Mucosa of descending colon (tissue), 3 donors: Measurements from ENCODE around the gene SLC27A1. TPM values are rescaled to one million over a fixed set of nuclear protein-coding genes. Genes with fewer than 3 reads are reported as not detected.

ENCODE experiments used
- ATAC-seq: fragments of 200-7000 bp; cut with Tn5 transposase; one replicate; pipeline ENCODE4 v1.9.1; 2020; ENCODE audit warnings: mild to moderate bottlenecking, moderate library complexity
- DNase-seq, 3 donors: peaks; one replicate each; pipeline ENCODE4 v3.0.0-alpha.2; 2020
- H3K36me3 ChIP-seq: fragments of 200-600 bp; one replicate; pipeline ENCODE4 v1.8.0; 2021; ENCODE audit warnings: low read depth, mild to moderate bottlenecking
- H3K4me1 ChIP-seq: fragments of 200-600 bp; one replicate; pipeline ENCODE4 v1.8.0; 2021; ENCODE audit warnings: low read depth, mild to moderate bottlenecking
- H3K4me3 ChIP-seq: fragments of 200-600 bp; one replicate; pipeline ENCODE4 v1.8.0; 2021; ENCODE audit warnings: mild to moderate bottlenecking
- H3K9me3 ChIP-seq: fragments of 200-600 bp; one replicate; pipeline ENCODE4 v1.8.0; 2021; ENCODE audit warnings: mild to moderate bottlenecking
- intact Hi-C, 2 donors: fragments of 100-400 bp; cut with DNase I in 1 of 2; cut with micrococcal nuclease in 1 of 2; formaldehyde crosslinking; loops; one replicate each; pipeline versions ENCODE4 v1.11.0 to v1.11.1; 2022; cut with DNase I, micrococcal nuclease
- total RNA-seq, 3 donors: library from RNA; stranded (reverse); fragmentation: NEBNext Ultra II Directional in 2 of 3; extraction: Animal tissue kit (Norgen Biotek cat#: 25700) in 2 of 3; gene quantifications; one replicate each; pipeline versions ENCODE4 v1.2.1 to v1.2.4, GENCODE V29; 2021 to 2023
- TF ChIP-seq, protein P1 (sequence below): fragments of 200-600 bp; IDR thresholded peaks from one replicate; pipeline ENCODE4 v1.8.0; 2022; ENCODE audit warnings: antibody characterized with exemption, mild to moderate bottlenecking
- donor health status: DM: no; HTN: no; CAD: no; lungs with moderate emphysema.
- donor health status: DM: no; HTN: no; CAD: no.
- donor health status: DM: no; HTN: yes; CAD: no.

Gene SLC27A1
- total RNA-seq, 3 donors from 2014 or later, result 5.7 to 17.2 (median 6.2) TPM

DNA sequence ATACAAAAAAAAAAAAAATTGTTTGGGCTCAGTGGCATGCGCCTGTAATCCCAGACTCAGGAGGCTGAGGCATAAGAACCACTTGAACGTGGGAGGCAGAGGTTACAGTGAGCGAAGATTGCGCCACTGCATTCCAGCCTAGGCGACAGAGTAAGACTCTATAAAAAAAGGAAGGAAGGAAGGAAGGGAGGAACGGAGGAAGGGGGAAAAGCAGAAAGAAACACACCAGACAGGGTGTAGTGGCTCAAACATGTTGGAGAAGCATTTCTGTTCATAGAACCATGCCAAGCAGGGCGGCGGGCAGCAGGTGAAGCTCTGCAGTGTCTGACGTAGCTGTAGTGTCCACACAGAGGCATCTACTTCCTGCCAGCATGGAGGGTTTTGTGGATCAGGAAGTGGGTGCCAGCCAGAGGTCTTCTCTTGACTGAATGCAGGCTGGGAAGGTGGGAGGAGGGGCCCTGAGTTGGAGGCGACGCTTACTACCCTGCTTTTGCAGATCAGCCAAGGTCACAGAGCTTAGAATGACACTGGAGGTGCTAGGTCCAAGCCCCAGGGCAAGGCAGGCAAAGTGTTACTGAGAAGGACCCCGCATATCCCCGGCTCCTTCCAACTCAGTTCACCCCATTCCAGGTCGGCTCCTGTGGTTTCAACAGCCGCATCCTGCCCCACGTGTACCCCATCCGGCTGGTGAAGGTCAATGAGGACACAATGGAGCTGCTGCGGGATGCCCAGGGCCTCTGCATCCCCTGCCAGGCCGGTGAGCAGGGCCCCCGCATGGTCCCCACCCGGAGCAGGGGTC, 29.5 kb downstream of the SLC27A1 start:
- intact Hi-C loops, result no loop called here

DNA sequence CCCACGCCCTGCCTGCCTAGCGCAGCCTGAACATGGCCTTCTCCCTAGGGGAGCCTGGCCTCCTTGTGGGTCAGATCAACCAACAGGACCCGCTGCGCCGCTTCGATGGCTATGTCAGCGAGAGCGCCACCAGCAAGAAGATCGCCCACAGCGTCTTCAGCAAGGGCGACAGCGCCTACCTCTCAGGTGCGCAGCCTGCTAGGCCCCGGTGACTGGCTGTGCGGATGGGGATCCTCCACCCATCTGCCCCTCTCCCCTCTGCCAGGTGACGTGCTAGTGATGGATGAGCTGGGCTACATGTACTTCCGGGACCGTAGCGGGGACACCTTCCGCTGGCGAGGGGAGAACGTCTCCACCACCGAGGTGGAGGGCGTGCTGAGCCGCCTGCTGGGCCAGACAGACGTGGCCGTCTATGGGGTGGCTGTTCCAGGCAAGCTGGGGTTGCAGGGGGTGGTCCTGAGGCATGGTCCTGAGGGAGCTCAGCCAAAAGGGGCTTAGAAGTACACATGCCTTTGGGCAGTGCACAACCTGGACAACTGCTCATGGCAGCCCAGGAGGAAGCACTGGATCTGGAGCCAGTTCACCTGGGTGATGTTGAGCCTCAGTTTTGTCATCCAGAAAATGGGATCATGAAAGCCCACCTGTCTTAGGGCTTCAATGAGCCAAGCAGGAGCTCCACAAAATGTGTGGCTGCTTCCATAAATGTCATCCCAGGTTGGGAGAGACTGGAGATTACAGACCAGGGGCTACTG, 30.3 kb downstream of the SLC27A1 start:
- Histone ChIP-seq H3K9me3 (no peaks in the 10 kb centered on the region), H3K4me1 (no peaks in the 10 kb centered on the region), H3K36me3 (no peaks in the 10 kb centered on the region), H3K4me3 (no peak overlapping the region)
- no peak for ATAC-seq
- intact Hi-C loops, result no loop called here
- TF ChIP-seq, protein P1, sequence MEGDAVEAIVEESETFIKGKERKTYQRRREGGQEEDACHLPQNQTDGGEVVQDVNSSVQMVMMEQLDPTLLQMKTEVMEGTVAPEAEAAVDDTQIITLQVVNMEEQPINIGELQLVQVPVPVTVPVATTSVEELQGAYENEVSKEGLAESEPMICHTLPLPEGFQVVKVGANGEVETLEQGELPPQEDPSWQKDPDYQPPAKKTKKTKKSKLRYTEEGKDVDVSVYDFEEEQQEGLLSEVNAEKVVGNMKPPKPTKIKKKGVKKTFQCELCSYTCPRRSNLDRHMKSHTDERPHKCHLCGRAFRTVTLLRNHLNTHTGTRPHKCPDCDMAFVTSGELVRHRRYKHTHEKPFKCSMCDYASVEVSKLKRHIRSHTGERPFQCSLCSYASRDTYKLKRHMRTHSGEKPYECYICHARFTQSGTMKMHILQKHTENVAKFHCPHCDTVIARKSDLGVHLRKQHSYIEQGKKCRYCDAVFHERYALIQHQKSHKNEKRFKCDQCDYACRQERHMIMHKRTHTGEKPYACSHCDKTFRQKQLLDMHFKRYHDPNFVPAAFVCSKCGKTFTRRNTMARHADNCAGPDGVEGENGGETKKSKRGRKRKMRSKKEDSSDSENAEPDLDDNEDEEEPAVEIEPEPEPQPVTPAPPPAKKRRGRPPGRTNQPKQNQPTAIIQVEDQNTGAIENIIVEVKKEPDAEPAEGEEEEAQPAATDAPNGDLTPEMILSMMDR, result no peak
- no peak for DNase-seq

More for the DNA sequence above, 29.5 kb downstream of the SLC27A1 start:
- TF ChIP-seq, protein P1, result no peak
- no peaks in the 10 kb centered on the region for H3K36me3 ChIP-seq
- H3K4me3 ChIP-seq, result no peak overlapping the region
- ATAC-seq, result no peak
- DNase-seq, result no peak
- H3K4me1 ChIP-seq, result no peaks in the 10 kb centered on the region
- no peaks in the 10 kb centered on the region for H3K9me3 ChIP-seq

DNA sequence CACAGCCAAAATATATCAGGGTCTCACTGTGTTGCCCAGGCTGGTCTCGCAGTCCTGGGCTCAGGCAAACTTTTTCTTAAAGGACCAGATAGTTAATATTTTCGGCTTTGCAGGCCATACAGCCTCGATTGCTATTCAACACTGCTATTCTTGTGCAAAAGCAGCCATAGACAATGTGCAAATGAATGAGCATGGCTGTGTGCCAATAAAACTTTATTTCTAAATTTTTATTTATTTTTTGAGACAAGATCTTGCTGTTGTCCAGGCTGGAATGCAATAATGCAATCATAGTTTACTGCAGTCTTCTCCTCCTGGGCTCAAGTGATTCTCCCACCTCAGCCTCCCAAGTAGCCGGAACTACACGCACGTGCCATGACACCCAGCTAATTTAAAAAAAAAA, 32.9 kb downstream of the SLC27A1 start:
- DNase-seq (no peak), ATAC-seq (no peak)
- Histone ChIP-seq H3K36me3 (no peaks in the 10 kb centered on the region), H3K4me3 (no peak overlapping the region), H3K4me1 (no peaks in the 10 kb centered on the region), H3K9me3 (no peaks in the 10 kb centered on the region)
- intact Hi-C loops, result no loop called here
- TF ChIP-seq, protein P1, result no peak

DNA sequence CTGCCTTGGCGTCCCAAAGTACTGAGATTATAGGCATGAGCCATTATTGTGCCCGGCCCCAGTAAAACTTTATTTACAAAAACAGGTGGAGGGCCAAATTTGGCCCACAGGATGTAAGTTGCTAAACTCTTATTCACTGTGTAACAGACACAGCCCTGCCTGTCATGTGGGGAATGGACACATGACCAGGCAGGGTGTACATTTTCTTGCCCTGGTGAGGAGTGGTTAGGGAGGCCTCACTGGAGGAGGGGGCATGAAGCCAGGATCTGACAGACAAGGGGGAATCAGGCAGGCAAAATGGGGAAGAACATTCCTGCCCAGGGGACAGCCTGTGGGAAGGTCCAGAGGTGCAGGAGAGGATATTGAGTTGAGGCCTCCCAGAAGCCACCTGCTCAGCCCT, 33.7 kb downstream of the SLC27A1 start:
- DNase-seq (no peak), ATAC-seq (no peak)
- TF ChIP-seq, protein P1, result no peak
- H3K4me3 ChIP-seq, result no peak overlapping the region
- H3K9me3 ChIP-seq, result no peaks in the 10 kb centered on the region
- no peaks in the 10 kb centered on the region for H3K36me3 ChIP-seq
- no peaks in the 10 kb centered on the region for H3K4me1 ChIP-seq
- intact Hi-C loops, result no loop called here

DNA sequence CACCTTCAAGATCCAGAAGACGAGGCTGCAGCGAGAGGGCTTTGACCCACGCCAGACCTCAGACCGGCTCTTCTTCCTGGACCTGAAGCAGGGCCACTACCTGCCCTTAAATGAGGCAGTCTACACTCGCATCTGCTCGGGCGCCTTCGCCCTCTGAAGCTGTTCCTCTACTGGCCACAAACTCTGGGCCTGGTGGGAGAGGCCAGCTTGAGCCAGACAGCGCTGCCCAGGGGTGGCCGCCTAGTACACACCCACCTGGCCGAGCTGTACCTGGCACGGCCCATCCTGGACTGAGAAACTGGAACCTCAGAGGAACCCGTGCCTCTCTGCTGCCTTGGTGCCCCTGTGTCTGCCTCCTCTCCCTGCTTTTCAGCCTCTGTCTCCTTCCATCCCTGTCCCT, 34.1 kb downstream of the SLC27A1 start:
- ATAC-seq (no peak), DNase-seq (no peak)
- Histone ChIP-seq H3K9me3 (no peaks in the 10 kb centered on the region), H3K4me3 (no peak overlapping the region), H3K4me1 (no peaks in the 10 kb centered on the region), H3K36me3 (no peaks in the 10 kb centered on the region)
- TF ChIP-seq, protein P1, result no peak
- intact Hi-C loops, result no loop called here
